ENCODE results near the gene REG1A.

Gene REG1A

DNA sequence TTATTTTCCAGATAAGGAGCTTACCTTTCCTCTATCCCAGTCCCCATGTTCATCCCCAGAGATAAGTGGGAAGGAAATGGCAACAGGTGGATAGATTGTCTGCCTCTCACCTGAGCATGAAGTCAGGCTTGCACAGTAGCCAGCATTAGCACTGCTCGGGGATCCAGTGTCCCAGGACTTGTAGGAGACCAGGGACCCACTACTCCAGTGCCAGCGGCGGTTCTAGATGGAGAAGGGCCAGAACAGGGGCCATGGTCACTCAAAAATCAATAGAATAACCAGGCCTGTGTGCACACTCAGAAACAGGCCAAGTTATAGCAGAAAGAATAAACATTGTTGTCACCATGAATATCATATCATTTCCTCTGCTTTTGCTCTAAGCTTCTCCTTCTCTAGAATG is 34.9 kb upstream of the REG1A start (continued):
- TF ChIP-seq POU6F1 (CRISPR knock-in tag; IDR thresholded peaks at IDR 0.05; ENCODE audit: borderline replicate concordance, low read depth) (no peak), ZNF565 (CRISPR knock-in tag; conservative IDR thresholded peaks at IDR 0.05; ENCODE audit: low read depth) (no peak), ISL1 (CRISPR knock-in tag; IDR thresholded peaks at IDR 0.05) (no peak), ESRRG (CRISPR knock-in tag; IDR thresholded peaks at IDR 0.05) (no peak)

DNA sequence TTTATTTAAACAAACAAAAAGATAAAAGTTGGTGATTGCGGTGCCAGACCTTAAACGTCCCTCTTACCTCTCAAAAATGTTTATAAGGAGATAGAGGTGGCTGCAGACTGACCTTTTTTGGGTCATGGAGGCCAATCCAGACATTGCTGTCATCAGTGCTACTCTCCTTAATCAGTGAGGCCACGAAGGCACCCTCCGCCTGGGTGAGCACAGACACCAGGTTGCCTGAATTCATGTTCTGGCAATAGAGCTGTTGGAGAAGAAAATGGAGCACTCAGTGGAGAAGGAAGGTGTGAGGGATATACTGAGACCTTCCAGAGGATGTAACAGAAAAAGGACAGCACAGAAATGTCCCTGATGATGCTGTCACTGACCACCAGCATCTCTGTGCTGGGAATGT is 34.0 kb upstream of the REG1A start:
- TF ChIP-seq, protein P1, sequence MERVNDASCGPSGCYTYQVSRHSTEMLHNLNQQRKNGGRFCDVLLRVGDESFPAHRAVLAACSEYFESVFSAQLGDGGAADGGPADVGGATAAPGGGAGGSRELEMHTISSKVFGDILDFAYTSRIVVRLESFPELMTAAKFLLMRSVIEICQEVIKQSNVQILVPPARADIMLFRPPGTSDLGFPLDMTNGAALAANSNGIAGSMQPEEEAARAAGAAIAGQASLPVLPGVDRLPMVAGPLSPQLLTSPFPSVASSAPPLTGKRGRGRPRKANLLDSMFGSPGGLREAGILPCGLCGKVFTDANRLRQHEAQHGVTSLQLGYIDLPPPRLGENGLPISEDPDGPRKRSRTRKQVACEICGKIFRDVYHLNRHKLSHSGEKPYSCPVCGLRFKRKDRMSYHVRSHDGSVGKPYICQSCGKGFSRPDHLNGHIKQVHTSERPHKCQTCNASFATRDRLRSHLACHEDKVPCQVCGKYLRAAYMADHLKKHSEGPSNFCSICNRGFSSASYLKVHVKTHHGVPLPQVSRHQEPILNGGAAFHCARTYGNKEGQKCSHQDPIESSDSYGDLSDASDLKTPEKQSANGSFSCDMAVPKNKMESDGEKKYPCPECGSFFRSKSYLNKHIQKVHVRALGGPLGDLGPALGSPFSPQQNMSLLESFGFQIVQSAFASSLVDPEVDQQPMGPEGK (CRISPR knock-in tag; IDR thresholded peaks at IDR 0.05; ENCODE audit: borderline replicate concordance) = no peak
- TF ChIP-seq ZNF70 (CRISPR knock-in tag; IDR thresholded peaks at IDR 0.05) (no peak), ISL1 (CRISPR knock-in tag; IDR thresholded peaks at IDR 0.05) (no peak), SNAI2 (CRISPR knock-in tag; IDR thresholded peaks at IDR 0.05) (no peak), TCF4 (CRISPR knock-in tag; IDR thresholded peaks at IDR 0.05; ENCODE audit: borderline replicate concordance) (no peak), RARB (CRISPR knock-in tag; IDR thresholded peaks at IDR 0.05) (no peak)
- no peak for ATAC-seq

DNA sequence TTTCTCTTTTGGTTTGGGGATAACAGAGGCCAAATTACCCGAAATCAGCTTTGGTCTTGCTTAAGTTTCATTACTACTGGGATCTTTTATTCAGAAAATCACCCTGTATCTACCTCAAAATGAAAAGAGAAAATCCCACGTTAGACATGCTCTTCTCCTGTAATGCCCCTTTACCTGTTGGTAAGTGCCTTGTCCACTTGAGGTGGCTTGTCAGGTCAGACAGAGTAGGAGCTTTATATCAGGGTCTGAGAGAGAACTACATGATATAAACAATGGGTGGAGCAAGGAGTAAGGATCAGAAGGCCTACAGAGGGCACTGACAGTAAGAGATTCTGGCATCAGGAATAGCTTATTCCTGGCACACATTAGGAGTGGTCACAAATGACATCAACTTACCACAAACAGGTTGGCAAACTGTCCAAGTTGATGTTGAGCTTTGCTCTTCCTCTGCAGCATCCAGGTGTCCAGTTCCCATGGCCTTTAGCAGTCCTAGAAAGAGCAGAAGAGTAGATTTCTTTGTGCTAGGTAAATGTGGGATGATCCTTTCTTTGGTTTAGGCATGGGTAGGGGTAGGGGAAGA is 32.4 kb upstream of the REG1A start, which contains the start of gene REG1B:
Gene REG1B (minus strand): TSS at position 209 of the 580 bp plus-strand sequence. CDS start 381 bp downstream, outside the sequence.
- TF ChIP-seq CSDC2 (CRISPR knock-in tag; IDR thresholded peaks at IDR 0.05) (no peak), PPARA (CRISPR knock-in tag; IDR thresholded peaks at IDR 0.05; ENCODE audit: borderline replicate concordance) (no peak), GLIS3 (CRISPR knock-in tag; IDR thresholded peaks at IDR 0.05) (no peak), ZNF565 (CRISPR knock-in tag; conservative IDR thresholded peaks at IDR 0.05; ENCODE audit: low read depth) (no peak), OSR1 (CRISPR knock-in tag; IDR thresholded peaks at IDR 0.05) (no peak), TOX (CRISPR knock-in tag; IDR thresholded peaks at IDR 0.05; ENCODE audit: borderline replicate concordance) (no peak), CREB5 (CRISPR knock-in tag; IDR thresholded peaks at IDR 0.05; ENCODE audit: low read depth) (no peak), TSHZ2 (CRISPR knock-in tag; IDR thresholded peaks at IDR 0.05) (no peak), RARB (CRISPR knock-in tag; IDR thresholded peaks at IDR 0.05) (no peak), SNAI2 (CRISPR knock-in tag; IDR thresholded peaks at IDR 0.05) (no peak), TCF4 (CRISPR knock-in tag; IDR thresholded peaks at IDR 0.05; ENCODE audit: borderline replicate concordance) (no peak), ZFP30 (CRISPR knock-in tag; IDR thresholded peaks at IDR 0.05) (no peak), ISL1 (CRISPR knock-in tag; IDR thresholded peaks at IDR 0.05) (no peak)
- TF ChIP-seq, protein P1 (CRISPR knock-in tag; IDR thresholded peaks at IDR 0.05; ENCODE audit: borderline replicate concordance) = no peak
- TF ChIP-seq, protein P2, sequence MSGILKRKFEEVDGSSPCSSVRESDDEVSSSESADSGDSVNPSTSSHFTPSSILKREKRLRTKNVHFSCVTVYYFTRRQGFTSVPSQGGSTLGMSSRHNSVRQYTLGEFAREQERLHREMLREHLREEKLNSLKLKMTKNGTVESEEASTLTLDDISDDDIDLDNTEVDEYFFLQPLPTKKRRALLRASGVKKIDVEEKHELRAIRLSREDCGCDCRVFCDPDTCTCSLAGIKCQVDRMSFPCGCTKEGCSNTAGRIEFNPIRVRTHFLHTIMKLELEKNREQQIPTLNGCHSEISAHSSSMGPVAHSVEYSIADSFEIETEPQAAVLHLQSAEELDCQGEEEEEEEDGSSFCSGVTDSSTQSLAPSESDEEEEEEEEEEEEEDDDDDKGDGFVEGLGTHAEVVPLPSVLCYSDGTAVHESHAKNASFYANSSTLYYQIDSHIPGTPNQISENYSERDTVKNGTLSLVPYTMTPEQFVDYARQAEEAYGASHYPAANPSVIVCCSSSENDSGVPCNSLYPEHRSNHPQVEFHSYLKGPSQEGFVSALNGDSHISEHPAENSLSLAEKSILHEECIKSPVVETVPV (CRISPR knock-in tag; IDR thresholded peaks at IDR 0.05) = no peak
- ATAC-seq = no peak

Measured in SK-N-SH treated with all-trans-retinoic acid at 6 μM for 48 hours (cell line).